Stimulated activated CD4-positive, alpha-beta T cell treated with anti-CD3 and anti-CD28 coated beads, Interleukin-2, amount 100 ng/mL, for 48 hours (primary cell): ENCODE data around the gene IRX4.

Experiments
- DNase-seq, 2 donors: peaks; one replicate each; pipeline ENCODE4 v3.0.0-alpha.2; 2020

IRX4 gene

DNA sequence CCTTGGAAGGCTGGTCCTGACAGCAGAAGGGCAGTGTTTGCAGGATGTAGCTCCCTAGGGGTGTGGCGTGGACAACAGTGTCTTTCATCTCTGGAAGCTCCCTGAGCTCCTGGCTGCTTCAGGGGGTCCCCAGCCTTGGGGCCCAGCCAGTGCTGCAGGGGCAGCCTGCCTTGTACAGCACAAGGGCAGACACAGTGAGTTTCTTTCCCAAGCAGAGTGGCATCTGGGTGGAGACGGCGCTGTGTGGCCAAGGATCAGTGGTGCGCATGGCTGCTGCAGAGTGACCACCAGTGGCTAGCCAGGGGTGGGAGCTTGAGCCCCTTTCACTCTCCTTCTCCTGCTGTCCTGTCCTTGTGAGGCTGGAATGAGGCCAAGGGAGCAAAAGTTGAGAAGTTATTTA is 7.6 kb upstream of the IRX4 start:
- no peak for DNase-seq

GRCh38 chr5:1889321-1890065 is 6.8 kb upstream of the IRX4 start:
- DNase-seq: no peak

DNA sequence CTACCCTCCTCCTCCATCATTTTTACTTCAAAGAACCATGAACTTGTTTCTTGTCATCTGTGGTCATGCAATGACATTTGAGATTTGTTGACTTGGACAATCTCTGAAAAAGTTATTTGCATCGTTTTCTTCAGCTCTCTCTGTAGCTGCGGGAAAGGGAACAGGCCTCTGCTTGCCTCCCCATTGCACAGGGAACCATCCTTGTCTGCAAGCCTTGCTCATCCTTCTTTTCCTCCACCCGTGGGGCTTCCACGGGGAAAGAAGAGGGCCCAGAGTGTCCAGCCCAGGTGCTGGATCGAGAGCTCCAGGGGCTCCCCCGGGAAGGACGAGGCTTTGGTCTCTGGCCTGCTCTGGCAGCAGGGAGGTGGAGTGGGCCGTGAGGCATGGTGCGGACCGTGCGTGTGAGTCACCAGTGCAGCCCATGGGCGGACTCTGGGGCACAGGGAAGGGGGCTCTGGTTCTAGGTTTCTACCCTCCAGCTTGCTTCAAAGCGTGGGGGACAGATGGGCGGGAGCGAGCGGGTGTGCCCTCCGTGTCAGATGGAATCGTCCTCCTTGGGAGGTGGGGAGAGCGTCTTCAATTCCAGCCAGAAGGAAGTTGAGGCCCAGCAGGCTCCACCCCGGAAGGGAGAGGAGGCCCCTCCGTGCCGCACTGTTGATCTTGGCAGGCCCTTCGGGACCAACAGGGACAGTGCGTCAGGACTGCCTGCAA is 6.0 kb upstream of the IRX4 start:
- DNase-seq: no peak

DNA sequence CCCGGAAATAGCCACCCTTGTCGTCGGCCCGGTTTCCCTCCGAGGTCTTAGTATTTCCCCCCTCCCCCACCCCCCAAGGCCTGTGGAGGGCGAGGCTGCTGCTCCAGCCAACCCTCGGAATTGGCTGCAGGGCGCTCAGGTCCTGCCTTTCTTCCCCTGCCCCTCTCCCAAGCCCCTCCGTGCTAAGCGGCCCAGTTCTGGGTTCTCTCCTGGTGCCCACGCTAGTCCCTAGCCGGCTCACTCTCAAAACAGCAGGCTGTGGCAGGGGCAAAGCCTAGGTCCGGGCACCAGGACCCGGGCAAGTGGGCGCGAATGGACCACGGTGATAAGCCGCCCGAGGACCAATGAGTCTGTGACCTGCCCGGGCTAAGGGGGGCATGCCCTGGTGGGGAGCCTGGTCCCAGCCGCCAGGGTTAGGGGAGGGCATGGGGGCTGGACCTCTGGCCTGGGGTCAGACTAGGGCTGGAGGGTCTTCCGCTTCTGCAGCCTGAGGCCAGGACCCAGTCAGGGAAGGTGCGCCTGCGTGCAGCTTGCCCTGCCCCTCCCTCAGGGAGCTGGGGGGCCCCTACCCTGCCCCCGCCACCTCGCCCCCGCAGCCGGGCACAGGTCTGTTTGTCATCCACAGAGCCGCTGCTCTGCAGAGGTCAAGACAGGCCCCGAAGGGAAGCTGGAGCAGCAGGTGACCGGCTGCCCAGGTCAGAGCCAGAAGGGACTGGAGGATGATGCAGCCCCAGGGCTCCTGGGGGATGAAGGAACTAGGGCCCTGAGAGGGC is 5.0 kb upstream of the IRX4 start:
- DNase-seq: no peak

DNA sequence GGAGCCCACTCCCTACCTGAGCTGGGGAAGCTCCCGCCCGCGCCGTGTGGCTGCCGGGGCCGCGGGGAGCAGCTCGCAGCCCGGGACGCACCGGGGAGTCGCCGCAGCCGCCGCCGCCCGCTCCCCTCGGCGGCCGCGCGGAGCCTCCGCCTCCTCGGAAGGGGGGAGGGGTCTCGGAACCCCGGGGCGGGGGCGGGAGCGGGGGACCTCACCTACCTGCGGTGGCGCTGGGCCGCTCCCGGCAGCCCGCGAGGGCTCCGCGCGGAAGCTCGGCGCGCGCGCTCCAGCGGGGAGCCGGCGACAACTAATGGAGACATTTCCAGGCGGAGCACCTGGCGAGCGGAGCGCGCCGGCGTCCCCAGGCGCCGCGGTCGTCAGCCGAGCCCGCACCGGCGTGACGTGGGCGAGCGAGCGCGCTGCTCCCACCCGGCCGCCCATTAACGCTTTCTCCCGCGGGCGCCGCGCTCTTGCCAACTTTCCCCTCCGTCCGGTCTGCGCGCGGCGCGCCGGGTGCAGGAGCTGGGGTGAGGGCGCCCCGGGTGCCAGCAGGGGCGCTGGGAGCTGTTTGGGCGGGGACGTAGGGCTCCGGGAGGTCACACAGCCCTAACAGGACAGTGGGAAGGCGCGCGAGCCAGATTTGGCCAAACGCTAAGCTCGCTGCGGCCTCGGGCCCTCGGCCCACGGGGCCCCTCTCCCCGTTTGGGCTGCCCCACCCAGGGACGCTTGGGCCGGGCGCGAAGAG is 4.3 kb upstream of the IRX4 start:
- no peak for DNase-seq

DNA sequence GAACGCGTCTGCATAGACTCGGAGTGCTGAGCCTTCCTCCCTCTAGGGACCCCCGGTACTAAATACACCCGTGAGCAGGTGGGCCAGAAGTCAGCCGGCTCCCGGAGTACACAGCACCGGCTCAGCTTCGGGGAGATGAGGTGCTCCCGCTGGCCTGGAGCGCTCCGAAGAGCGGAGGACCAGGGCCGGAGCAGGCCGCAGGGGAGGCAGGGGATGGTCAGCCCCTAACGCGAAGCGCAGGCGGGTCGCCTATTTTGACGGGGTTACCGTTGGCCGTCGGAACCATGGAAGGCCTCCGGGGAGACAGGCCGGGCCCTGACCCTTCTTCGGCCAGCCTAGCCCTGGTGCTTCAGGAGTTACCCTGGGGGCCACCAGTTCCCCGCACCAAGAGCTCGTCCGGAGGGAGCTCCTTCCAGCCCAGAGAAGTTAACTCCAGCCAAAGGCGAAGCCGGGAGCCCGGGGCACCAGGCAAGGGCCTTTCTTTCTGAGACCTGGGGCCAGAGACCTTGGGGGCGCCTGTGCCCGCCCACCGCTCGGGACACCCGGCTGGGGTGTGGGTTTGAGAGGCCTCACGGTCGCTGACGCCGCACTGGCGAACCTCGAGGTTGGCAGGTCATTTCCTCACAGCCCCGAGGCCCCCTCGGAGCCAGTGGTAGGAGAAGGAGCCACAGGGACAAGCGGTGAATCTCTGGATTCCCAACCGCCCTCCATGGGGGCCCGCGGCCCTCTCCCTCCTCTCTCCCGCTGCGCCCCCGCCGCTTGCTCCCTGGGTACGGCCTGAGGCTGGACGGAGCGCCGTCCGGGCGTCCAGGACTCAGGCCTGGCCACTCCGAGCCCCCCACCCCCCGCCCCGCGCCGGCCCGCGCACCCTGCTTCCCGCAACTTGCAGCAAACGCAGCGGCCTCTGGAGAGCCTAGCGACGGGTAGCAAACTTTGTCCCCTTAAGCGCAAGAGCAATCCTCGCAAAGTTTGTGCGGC is 3.4 kb upstream of the IRX4 start:
- DNase-seq: no peak

DNA sequence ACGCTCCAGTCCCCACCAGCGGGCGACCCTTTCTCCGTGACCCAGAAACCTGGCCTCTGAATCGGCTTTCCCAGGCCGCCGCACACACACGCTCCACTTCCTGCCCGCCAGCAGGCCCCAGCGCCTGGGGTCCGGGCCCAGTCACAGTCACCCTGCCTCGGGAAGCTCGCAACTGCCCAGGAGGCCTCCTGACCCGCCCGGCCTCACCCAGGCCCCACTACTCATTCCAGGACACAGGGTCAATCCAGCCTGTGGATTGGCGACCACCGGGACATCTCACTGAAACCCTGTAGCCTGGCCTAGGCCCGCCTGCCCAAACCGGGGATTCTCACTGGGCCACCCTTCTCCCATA is 2.7 kb upstream of the IRX4 start:
- no peak for DNase-seq

- no peak for DNase-seq
These were observed 2.1 kb upstream of the IRX4 start for GRCh38 chr5:1884678-1885403.

DNA sequence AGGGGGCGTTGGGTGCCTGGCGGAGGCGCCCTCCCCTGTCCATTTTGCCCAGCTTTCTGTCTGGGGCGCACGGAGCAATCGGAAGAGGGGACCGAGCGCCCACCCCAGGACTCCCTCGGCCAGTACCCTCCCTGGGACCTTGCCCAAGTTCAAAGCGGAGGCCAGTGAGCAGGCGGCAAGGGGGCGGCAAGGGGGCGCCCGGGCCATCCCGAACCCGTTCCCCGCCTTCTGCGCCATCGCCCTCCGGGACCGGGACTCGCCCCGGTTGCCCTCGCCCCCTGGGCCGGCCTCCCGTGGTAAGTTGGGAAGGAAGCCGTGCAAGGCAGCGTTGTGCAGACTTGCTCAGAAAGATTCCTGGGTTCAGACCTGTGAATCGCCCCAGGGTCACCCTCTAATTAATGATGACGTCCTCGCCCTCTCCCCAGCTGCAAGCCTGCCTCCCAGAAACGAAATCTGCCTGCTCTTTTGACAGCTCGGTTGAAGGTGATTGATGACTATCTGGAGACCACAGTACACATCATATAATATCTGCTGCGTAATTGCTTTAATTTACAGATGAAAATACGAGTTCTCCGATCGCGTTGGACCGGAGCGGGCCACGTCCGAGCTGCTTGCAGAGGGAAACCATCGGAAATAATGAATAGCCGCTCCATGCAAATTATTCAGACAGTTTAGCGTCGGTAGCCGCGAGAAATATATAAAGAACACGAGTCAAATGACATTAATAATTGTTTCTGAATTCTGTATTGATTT is 1.4 kb upstream of the IRX4 start:
- DNase-seq: no peak

DNA sequence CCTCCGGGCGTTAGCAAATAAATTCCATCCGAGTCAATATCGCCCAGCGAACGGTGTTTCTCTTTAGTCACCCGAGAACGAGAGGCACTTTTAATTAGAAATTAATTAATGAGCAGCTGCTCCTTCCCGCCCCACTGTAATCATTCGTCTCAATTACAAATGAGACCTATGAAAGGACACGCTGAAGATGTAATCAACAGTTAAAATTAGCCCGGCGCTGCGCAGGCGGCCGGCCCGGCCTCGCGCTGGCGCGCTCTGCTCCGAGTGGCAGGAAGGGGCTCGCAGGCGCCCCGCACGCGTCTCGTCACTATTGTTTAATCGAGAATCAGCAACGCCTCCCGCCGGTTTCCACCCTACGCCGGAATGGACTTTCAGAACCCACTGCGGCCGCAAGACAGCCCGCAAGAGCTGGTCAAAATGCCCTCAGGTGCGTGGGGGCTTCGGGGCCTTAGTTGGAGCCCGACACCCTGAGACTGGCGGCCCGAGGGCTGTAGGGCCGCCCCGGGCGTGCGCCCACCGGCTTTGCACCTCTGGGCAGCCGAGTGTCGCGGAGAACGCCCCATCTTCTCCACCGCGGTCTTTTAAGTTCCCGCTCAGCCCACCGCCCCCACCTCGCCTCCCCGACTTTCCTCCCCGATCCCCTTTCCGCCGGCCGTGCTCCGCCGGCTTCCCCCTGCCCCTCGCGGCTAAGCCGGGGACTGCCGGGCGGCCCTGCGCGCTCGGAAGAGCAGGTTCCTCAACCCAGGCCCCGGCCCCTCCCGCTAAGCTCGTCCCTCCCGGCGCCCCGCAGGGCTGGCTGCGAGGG is 597 bp upstream of the IRX4 start:
- DNase-seq: no peak

DNA sequence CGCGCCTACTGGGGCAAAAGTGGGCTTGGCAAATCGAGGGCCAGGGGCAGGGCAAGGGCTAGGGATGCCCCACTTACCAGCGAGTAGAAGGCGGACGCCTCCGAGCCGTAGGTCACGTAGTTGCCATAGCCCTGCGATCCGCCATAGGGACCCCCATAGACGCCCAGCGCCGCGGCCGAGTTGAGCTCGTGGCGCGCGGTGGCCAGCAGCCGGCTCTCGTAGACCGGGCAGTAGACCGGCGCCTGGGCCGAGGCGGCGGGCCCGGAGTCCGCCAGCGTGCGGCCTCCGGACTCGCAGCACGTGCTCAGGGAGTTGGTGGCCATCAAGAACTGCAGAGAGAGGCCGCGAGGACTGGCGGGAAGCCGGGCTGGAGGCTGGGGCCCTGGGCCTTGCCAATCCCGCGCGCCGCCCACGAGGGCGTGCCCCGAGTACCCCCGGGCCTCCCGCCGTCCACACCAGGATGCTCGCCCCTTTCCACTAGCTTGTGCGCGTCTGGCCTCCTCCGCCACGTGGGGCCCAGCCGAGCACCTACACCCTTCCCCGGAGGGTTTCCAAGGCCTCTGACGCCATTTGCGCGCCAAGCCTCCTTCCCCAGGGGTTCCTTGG is 891 bp downstream of the IRX4 start:
- no peak for DNase-seq

- DNase-seq: no peak
These were observed 1.6 kb downstream of the IRX4 start for GRCh38 chr5:1881098-1881572.

- no peak for DNase-seq
These were observed 2.2 kb downstream of the IRX4 start for GRCh38 chr5:1880377-1881025.

DNA sequence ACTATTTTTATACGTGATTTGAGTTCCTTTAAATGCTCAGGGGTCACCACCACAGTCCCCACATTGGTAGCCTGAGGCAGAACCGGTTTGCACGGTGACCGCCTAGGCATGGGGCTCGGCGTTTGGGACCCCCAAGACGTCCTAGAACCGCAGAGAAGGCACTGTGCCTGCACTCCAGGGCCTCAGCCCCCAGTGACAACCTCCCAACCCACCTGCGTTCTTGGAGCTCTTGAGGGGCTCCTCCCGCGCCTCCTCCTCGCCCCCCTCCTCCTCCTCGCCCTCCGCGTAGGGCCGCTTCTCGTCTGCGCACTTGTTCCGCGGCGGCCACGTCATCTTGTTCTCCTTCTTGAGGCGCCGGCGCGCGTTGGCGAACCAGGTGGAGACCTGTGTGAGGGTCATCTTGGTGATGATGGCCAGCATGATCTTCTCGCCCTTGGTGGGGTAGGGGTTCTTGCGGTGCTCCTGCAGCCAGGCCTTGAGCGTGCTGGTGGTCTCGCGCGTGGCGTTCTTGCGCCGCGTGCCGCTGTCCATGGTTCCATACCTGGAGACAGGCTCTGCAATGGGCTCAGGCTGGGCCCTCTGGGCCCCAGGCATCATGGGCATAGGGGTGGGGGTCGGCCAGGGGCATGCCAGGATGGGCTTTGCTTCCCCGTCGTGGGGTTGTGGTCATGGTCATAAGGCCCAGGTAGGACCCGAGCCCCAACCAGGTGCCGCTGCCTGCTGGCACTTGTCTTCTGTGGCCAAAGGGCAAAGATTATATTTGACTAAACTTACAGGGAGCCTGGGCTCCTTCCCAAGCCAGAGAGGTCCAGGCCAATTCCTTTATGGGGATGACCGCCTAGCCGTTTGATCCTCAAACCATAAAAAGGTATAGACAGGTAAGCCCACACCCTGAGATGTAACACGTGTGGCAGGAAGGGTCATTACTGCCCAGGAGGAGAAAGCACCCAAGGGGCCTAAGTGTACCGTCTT is 3.1 kb downstream of the IRX4 start:
- DNase-seq: no peak

- DNase-seq: no peak
These were observed 4.5 kb downstream of the IRX4 start for GRCh38 chr5:1878050-1878849.
